Activated CD4-positive, alpha-beta T cell treated with anti-CD3 and anti-CD28 coated beads for 36 hours (primary cell): ENCODE results near the gene LRRFIP1. TPM values are rescaled to one million over a fixed set of nuclear protein-coding genes. Genes with fewer than 3 reads are reported as not detected.
"Not testable (repeated sequence)": the region's sequence is repeated elsewhere in the genome, so short reads cannot be mapped to it uniquely, and the experiment has no call there.

Experiments used
- ATAC-seq: fragments of 200-7000 bp; cut with Tn5 transposase; one replicate; pipeline ENCODE4 v1.10.0; 2021; ENCODE audit warnings: mild to moderate bottlenecking, moderate library complexity
- CTCF ChIA-PET: fragments of 350-600 bp; sonication (Branson Sonifier 250); formaldehyde crosslinking; loops from one replicate; lab custom pipeline; 2021; ENCODE audit warnings: antibody characterized with exemption; lab: Charles Lee
- POLR2A ChIA-PET: fragments of 350-600 bp; sonication (Branson Sonifier 250); formaldehyde crosslinking; loops from one replicate; lab custom pipeline; 2021; ENCODE audit warnings: antibody characterized with exemption, inconsistent platforms; lab: Charles Lee
- DNase-seq: peaks from one replicate; pipeline ENCODE4 v3.0.0-alpha.2; 2020
- H3K27ac Mint-ChIP-seq: one replicate; pipeline ENCODE4 v1.8.0; 2021; ENCODE audit warnings: mixed read lengths
- H3K27me3 Mint-ChIP-seq: one replicate; pipeline ENCODE4 v1.8.0; 2021; ENCODE audit warnings: mixed read lengths
- H3K36me3 Mint-ChIP-seq: one replicate; pipeline ENCODE4 v1.8.0; 2021; ENCODE audit warnings: low read depth, mixed read lengths
- H3K4me1 Mint-ChIP-seq: one replicate; pipeline ENCODE4 v1.8.0; 2021; ENCODE audit warnings: mixed read lengths
- H3K4me3 Mint-ChIP-seq: one replicate; pipeline ENCODE4 v1.8.0; 2021; ENCODE audit warnings: mild to moderate bottlenecking, moderate library complexity, mixed read lengths
- H3K9me3 Mint-ChIP-seq: one replicate; pipeline ENCODE4 v1.8.0; 2021; ENCODE audit warnings: low read depth, mixed read lengths
- intact Hi-C, 2 experiments: fragments of 100-400 bp; cut with DNase I in 1 of 2; cut with micrococcal nuclease in 1 of 2; formaldehyde crosslinking; loops; one replicate each; pipeline versions ENCODE4 v1.14.2 to v1.15.1; 2022 to 2024; cut with DNase I, micrococcal nuclease
- total RNA-seq, 2 experiments: library from RNA; stranded (reverse); gene quantifications; one replicate each; pipeline ENCODE4 v1.2.3, GENCODE V29; 2021

Gene LRRFIP1
- total RNA-seq, 2 experiments from 2014 or later = 234 to 235 TPM

DNA sequence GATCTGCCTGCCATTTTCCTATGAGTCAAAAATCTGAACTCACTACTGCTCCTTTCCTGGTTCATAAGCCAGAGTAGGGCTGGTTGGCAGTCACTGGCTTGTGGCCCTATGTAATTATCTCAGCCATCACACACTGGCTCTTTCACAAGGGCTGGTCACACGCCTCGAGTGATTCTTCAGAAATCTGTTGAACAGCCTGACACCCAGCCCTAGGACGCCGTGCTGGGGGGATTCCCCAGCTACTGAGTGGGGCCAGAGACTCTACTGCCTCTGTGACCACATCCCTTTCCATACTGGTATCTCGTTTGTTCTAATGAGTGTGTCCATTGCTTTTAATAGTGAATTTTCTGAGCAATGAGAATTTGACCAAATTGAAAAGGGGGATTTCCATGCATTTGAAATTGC, 125.4 kb downstream of the LRRFIP1 start:
- peak; percentile 95 for ATAC-seq
- DNase-seq = peak; percentile 58
- POLR2A ChIA-PET = interaction anchor here (0.7 kb wide), 1 partner anchor 512 kb away, joined by 4 read pairs; no protein-coding TSS in a partner anchor
- Mint-ChIP-seq H3K27me3 (no peaks in the 10 kb centered on the region), H3K27ac (peak overlapping the region; percentile 4), H3K4me1 (peaks cover 22% of the 10 kb centered on the region), H3K9me3 (no peaks in the 10 kb centered on the region), H3K4me3 (no peak overlapping the region), H3K36me3 (peaks cover 72% of the 10 kb centered on the region)
- intact Hi-C loops = no loop called here
- CTCF ChIA-PET = interaction anchor here (2.5 kb wide), 1 partner anchor 8 kb away, joined by 22 read pairs; no protein-coding TSS in a partner anchor

- no peaks in the 10 kb centered on the region for H3K9me3 Mint-ChIP-seq
- H3K27ac Mint-ChIP-seq = no peak overlapping the region
- no peaks in the 10 kb centered on the region for H3K27me3 Mint-ChIP-seq
- ATAC-seq (no peak), DNase-seq (no peak)
- peaks cover 79% of the 10 kb centered on the region for H3K36me3 Mint-ChIP-seq
- no peak overlapping the region for H3K4me3 Mint-ChIP-seq
- intact Hi-C loops = no loop called here
- ChIA-PET CTCF (interaction anchor here (1.0 to 2.5 kb wide), 5 partner anchors 9 to 182 kb away, joined by 3 to 22 read pairs (median 3); no protein-coding TSS in a partner anchor), POLR2A (no interaction called here)
- peaks cover 22% of the 10 kb centered on the region for H3K4me1 Mint-ChIP-seq
Measured at GRCh38 chr2:237754182-237754581, 126.8 kb downstream of the LRRFIP1 start.

DNA sequence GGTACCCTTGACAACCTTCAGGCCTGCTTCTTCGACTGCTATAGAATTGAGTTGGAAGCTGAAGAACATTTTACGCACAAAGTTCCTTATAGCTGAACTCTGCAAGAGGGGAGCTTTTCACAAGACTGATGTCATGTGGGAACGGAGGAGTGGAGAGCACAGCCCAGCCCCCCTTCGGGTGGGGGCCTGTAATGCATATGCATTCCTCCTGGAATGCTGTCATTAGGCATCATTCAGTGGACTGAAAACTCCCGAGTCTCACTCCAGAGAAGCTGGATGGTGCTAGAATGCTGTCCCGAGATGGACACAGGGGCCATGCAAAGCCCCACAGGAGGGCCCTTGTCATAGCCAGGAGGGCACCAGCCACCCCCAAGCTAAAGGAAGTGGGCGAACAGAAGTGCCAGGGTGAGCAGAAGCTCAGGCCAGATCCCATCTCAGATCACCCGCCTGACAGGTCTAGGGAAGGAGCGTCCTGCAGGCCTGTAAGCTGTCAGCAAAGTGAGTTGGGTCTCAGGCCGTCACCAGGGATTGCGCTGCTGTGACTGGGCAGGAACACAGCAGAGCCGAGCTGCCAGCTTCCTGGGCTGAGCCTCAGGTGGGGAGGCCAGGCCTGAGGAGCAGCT, 127.3 kb downstream of the LRRFIP1 start:
- no peaks in the 10 kb centered on the region for H3K27me3 Mint-ChIP-seq
- H3K27ac Mint-ChIP-seq = no peak overlapping the region
- H3K4me1 Mint-ChIP-seq = peaks cover 22% of the 10 kb centered on the region
- H3K36me3 Mint-ChIP-seq = peaks cover 79% of the 10 kb centered on the region
- no peaks in the 10 kb centered on the region for H3K9me3 Mint-ChIP-seq
- no peak for DNase-seq
- ChIA-PET POLR2A (no interaction called here), CTCF (interaction anchor here (1.0 to 2.5 kb wide), 5 partner anchors 10 to 182 kb away, joined by 3 to 22 read pairs (median 3); no protein-coding TSS in a partner anchor)
- no peak overlapping the region for H3K4me3 Mint-ChIP-seq
- intact Hi-C loops = no loop called here
- ATAC-seq = no peak

- no peak for ATAC-seq
- ChIA-PET CTCF (interaction anchor here (1.8 kb wide), 1 partner anchor 12 kb away, joined by 4 read pairs; no protein-coding TSS in a partner anchor), POLR2A (no interaction called here)
- intact Hi-C loops = no loop called here
- H3K4me1 Mint-ChIP-seq = peaks cover 8% of the 10 kb centered on the region
- DNase-seq = no peak
- H3K27me3 Mint-ChIP-seq = no peaks in the 10 kb centered on the region
- H3K4me3 Mint-ChIP-seq = no peak overlapping the region
- H3K9me3 Mint-ChIP-seq = no peaks in the 10 kb centered on the region
- peaks cover 82% of the 10 kb centered on the region for H3K36me3 Mint-ChIP-seq
- no peak overlapping the region for H3K27ac Mint-ChIP-seq
Measured at GRCh38 chr2:237757616-237758015, 130.2 kb downstream of the LRRFIP1 start.

DNA sequence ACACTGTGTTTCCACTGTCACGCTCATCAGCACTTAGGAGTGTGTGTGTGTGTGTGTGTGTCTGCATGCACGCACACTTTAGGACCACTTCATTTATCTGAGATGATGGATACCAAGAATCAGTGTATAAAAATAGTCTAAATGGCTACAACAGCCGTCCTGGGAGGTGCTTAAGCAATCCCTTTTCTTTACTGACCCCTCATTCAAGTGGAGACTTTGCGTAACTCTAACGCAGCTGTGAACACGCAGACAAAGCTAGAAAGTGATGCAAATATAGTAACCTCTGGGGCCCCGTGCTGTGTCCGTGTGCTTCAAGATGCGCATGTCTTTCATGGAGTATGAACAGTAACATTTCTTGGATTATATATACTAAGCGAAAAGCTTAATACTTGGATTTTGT, 130.8 kb downstream of the LRRFIP1 start:
- intact Hi-C loops = no loop called here
- no peaks in the 10 kb centered on the region for H3K27me3 Mint-ChIP-seq
- peaks cover 84% of the 10 kb centered on the region for H3K36me3 Mint-ChIP-seq
- no peaks in the 10 kb centered on the region for H3K9me3 Mint-ChIP-seq
- H3K4me3 Mint-ChIP-seq = no peak overlapping the region
- ATAC-seq = no peak
- peaks cover 7% of the 10 kb centered on the region for H3K4me1 Mint-ChIP-seq
- DNase-seq = no peak
- peak overlapping the region; percentile 19 for H3K27ac Mint-ChIP-seq
- ChIA-PET CTCF (interaction anchor here (1.8 kb wide), 1 partner anchor 13 kb away, joined by 4 read pairs; no protein-coding TSS in a partner anchor), POLR2A (no interaction called here)

GRCh38 chr2:237759176-237759575, 131.8 kb downstream of the LRRFIP1 start:
- ChIA-PET POLR2A (no interaction called here), CTCF (interaction anchor here (0.8 kb wide), 1 partner anchor 20 kb away, joined by 4 read pairs; no protein-coding TSS in a partner anchor)
- no peak for DNase-seq
- ATAC-seq = no peak
- Mint-ChIP-seq H3K27me3 (no peaks in the 10 kb centered on the region), H3K27ac (no peak overlapping the region), H3K36me3 (peaks cover 86% of the 10 kb centered on the region), H3K4me3 (no peak overlapping the region), H3K4me1 (peaks cover 4% of the 10 kb centered on the region), H3K9me3 (no peaks in the 10 kb centered on the region)
- intact Hi-C loops = no loop called here

DNA sequence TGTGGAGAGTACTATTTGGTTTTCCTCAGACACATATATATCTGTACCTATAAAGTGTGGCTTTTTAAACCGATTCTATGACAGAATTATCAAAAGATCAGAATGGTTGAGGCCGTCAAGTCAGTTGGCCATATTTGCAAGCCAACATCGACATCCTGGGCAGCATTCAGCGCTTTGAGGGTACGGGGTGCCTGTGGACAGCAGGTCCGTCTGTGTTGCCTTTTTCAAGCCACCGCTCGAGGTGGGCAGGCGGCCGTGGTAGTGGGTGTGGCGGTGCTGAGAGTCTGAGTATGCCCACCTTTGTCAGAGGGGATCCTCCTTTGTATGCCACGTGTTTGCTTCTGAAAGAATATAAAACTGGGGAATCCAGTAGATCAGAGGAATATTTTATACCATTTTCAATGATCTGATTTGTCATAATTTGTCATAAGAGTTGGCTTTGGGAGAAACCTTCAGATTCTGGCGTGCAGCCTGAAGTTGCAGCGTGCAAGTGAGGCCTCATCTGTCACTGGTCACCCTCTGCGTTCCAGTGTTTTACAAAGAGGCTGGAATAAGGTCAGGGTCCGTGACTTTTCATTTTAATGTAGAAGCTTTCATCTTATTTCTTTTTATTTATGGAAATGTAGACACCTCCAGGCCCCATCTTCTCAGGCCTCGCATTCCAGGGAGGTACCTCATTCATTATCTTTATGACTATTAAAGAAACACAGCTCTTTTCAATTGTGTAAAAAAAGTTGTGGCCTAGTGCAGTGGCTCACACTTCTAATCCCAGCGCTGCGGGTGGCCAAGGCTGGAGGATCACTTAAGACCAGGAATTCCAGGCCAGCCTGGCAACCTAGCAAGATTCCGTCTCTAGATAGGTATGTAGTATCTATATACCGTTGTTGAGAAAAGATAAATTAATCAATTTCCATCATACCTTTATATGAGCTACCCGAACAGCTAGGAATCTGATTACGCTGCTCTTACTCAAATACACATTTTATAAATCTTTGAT, 133.4 kb downstream of the LRRFIP1 start:
- Mint-ChIP-seq H3K27ac (no peak overlapping the region), H3K4me1 (peaks cover 4% of the 10 kb centered on the region), H3K36me3 (peaks cover 76% of the 10 kb centered on the region), H3K9me3 (no peaks in the 10 kb centered on the region), H3K27me3 (no peaks in the 10 kb centered on the region), H3K4me3 (no peak overlapping the region)
- no peak for ATAC-seq
- intact Hi-C loops = no loop called here
- CTCF ChIA-PET = interaction anchor here (0.6 to 1.9 kb wide), 3 partner anchors 16 to 90 kb away, joined by 3 to 7 read pairs (median 6); no protein-coding TSS in a partner anchor
- POLR2A ChIA-PET = no interaction called here
- no peak for DNase-seq

GRCh38 chr2:237762291-237763182, 135.2 kb downstream of the LRRFIP1 start:
- ATAC-seq = peak; percentile 80
- intact Hi-C loops, H3K27me3 Mint-ChIP-seq, H3K4me3 Mint-ChIP-seq, DNase-seq, H3K4me1 Mint-ChIP-seq, POLR2A ChIA-PET, H3K9me3 Mint-ChIP-seq: not testable (repeated sequence)
- CTCF ChIA-PET = interaction anchor here (1.1 to 1.9 kb wide), 3 partner anchors 18 to 90 kb away, joined by 3 to 7 read pairs (median 6); no protein-coding TSS in a partner anchor
- H3K27ac Mint-ChIP-seq = peak overlapping the region; percentile 27
- peaks cover 64% of the 10 kb centered on the region for H3K36me3 Mint-ChIP-seq

DNA sequence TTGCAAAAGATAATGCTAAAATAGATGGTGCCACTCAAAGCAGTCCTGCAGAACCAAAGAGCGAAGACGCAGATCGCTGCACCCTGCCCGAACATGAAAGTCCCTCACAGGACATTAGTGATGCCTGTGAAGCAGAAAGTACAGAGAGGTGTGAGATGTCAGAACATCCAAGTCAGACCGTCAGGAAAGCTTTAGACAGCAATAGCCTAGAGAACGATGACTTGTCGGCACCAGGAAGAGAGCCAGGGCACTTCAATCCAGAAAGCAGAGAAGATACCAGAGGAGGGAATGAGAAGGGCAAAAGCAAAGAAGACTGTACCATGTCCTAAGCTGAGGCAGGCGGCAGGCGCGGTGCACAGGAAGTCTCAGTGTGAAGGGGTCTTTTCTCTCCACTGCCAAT, 136.4 kb downstream of the LRRFIP1 start:
- POLR2A ChIA-PET = no interaction called here
- peaks cover 61% of the 10 kb centered on the region for H3K36me3 Mint-ChIP-seq
- H3K27ac Mint-ChIP-seq = peak overlapping the region; percentile 0

DNA sequence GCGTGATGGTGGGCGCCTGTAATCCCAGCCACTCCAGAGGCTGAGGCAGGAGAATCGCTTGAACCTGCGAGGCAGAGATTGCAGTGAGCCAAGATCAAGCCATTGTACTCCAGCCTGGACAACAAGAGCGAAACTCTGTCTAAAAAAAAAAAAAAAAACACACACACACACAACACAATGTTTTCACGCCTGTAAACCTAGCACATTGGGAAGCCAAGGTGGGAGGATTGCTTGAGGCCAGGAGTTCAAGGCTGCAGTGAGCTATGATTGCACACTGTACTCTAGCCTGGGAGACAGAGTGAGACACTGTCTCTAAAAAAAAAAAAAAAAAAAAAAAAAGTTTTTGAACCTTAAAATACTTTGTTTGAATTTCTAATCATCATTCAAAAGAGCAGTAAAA, 137.7 kb downstream of the LRRFIP1 start:
- DNase-seq, H3K9me3 Mint-ChIP-seq, H3K27me3 Mint-ChIP-seq, H3K4me1 Mint-ChIP-seq, H3K4me3 Mint-ChIP-seq, intact Hi-C loops, H3K27ac Mint-ChIP-seq, POLR2A ChIA-PET, ATAC-seq: not testable (repeated sequence)
- CTCF ChIA-PET = interaction anchor here (1.2 kb wide), 1 partner anchor 81 kb away, joined by 3 read pairs; no protein-coding TSS in a partner anchor
- H3K36me3 Mint-ChIP-seq = peaks cover 56% of the 10 kb centered on the region

More for the DNA sequence above, 136.4 kb downstream of the LRRFIP1 start:
- Mint-ChIP-seq H3K4me3 (no peak overlapping the region), H3K4me1 (peaks cover 4% of the 10 kb centered on the region), H3K27me3 (no peaks in the 10 kb centered on the region), H3K9me3 (no peaks in the 10 kb centered on the region)
- DNase-seq (no peak), ATAC-seq (no peak)
- CTCF ChIA-PET = interaction anchor here (0.6 to 1.1 kb wide), 2 partner anchors 31 to 1083 kb away, joined by 3 to 4 read pairs; no protein-coding TSS in a partner anchor
- intact Hi-C loops = no loop called here
